Gastroesophageal sphincter (tissue), 3 donors: ENCODE data around the gene SMARCD2.

Source experiments
- CTCF ChIP-seq, 4 experiments: fragments of 200-600 bp in 2 of 4; fragments of 450-650 bp in 2 of 4; sonication (generic) in 1 of 4; IDR thresholded peaks; one replicate each; pipeline ENCODE4 v1.5.1; 2017 to 2019; ENCODE audit warnings: antibody characterized with exemption in 4 of 4, mild to moderate bottlenecking in 2 of 4, moderate library complexity in 2 of 4
- EP300 ChIP-seq: sonication (generic); formaldehyde crosslinking; IDR thresholded peaks from one replicate; pipeline ENCODE4 v1.6.1; 2017; ENCODE audit warnings: antibody characterized with exemption, mild to moderate bottlenecking
- POLR2A ChIP-seq, 2 donors: fragments of 450-650 bp; IDR thresholded peaks; one replicate each; pipeline ENCODE4 v1.6.1; 2017; ENCODE audit warnings: antibody characterized with exemption in 2 of 2, mild to moderate bottlenecking in 2 of 2, moderate library complexity in 1 of 2
- POLR2AphosphoS5 ChIP-seq: sonication (generic); formaldehyde crosslinking; IDR thresholded peaks from one replicate; pipeline ENCODE4 v1.6.1; 2017; ENCODE audit warnings: antibody characterized with exemption

DNA sequence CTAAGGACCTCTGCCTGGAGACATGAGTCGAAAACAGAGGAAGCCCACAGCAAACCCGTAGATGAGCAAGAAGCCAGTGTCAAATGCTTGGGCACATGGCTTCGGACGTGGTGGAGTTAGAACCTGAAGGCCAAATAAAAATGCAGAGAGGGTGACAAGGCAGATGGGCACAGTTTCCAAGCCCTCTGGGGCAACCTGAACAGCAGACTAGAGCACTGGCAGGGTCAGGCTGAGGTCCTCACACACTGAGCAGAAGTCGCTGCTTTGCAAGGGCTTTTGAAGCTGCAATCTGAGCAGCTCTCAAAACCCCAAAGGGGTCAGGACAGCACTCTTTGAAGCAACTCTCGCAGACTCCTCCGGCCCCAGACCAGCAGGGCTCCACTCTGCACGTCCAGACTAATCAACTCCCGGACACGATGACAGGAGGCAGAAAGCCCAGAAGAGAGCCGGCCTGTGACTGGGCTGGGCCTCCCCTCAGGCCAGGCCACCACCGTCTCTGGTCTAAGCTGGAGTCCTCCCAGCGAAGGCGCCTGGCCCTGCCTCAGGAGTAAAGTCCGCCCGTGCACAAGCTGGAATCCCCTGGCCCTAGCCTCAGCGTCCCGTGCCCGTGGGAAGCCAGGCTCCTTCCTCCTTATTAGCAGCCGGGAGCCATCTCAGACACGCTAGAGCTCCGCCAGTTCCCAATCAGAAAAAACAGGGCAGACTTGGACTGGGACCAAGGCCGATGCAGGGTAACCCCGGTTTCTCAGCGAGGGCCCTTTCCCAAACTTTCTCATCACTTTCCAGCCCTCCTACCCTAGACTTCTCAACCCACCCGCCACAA is 924 bp downstream of the SMARCD2 start:
- TF ChIP-seq POLR2A (IDR thresholded peaks at IDR 0.05) (no peak), CTCF (IDR thresholded peaks at IDR 0.05) (no peak), POLR2AphosphoS5 (no peak), EP300 (no peak)
